ENCODE results near the gene TMEM132E.

Gene TMEM132E

DNA sequence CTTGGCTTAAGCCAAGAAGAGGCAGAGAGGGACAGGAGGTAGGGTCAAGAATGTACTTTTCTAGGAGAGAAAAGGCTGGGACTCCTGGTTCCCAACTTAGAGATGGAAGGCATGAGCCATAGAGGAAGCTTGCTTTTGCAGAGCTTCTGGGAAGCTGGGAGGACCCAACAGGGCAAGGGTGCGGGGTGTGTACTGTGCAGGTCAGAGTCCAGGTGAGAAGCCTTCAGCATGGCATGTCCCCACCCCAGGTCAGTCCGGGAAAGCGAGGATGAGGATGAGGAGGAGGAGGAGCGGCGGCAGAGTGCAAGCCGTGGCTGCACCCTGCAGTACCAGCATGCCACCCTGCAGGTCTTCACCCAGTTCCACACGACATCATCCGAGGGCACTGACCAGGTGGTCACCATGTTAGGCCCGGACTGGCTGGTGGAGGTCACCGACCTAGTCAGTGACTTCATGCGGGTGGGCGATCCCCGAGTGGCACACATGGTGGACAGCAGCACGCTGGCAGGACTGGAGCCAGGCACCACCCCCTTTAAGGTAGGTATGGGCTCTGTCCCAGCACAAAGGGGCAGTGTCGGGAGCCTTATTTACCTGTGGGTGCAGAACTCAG is 55.3 kb downstream of the TMEM132E start:
- no peak for DNase-seq (ENCODE audit: low spot score)

DNA sequence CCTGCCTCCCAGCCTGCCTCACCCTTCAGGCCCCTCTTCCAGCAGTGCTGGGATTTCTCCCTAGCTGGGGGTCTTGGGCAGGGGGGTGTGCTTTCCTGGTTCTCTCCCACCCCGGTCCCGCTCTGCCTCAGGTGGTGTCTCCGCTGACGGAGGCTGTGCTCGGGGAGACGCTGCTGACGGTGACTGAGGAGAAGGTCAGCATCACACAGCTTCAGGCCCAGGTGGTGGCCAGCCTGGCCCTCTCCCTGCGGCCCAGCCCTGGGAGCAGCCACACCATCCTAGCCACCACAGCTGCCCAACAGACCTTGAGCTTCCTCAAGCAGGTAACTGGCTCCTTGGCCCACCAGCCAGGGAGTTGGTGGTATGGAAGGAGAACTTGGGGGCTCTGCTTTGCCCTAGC is 56.5 kb downstream of the TMEM132E start:
- DNase-seq (ENCODE audit: low spot score): no peak

DNA sequence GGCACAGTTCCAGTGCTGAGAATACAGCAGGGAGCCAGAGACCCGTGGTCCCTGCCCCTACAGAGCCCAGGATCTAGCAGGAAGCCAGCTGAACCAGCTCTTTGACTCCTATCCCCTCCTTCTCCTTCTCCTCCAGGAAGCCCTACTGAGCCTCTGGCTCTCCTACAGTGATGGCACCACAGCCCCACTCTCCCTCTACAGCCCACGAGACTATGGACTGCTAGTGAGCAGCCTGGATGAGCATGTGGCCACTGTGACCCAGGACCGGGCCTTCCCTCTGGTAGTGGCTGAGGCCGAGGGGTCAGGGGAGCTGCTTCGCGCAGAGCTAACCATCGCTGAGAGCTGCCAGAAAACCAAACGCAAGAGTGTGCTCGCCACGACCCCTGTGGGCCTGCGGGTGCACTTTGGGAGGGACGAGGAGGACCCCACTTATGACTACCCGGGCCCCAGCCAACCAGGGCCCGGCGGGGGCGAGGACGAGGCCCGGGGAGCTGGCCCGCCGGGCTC is 57.7 kb downstream of the TMEM132E start:
- no peak for DNase-seq (ENCODE audit: low spot score)

DNA sequence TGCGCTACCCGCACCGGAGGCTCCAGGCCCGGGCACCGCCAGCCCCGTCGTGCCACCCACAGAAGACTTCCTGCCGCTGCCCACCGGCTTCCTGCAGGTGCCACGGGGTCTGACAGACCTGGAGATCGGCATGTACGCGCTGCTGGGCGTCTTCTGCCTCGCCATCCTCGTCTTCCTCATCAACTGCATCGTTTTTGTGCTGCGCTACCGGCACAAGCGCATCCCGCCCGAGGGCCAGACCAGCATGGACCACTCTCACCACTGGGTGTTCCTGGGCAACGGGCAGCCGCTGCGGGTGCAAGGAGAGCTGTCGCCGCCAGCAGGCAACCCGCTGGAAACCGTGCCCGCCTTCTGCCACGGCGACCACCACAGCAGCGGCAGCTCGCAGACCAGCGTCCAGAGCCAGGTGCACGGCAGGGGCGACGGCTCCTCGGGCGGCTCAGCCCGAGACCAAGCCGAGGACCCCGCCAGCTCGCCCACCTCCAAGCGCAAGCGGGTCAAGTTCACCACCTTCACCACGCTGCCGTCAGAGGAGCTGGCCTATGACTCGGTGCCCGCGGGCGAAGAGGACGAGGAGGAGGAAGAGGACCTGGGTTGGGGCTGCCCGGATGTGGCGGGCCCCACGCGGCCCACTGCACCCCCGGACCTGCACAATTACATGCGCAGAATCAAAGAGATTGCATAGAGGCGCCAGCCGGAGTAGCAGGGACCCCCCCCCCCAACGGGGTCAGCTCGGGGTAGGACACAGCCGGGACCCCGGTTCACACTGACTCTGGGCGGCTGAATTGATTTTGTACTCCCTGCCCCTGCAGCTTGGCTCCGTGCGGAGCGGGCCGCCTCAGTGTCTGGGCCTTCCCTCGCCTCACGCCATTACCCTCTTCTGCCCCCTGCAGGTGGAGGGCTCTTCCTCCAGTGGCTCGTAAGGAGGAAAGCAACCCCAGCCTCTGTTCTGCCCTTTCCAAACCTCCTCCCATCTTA is 58.5 kb downstream of the TMEM132E start:
- peak; percentile 57 for DNase-seq (ENCODE audit: low spot score)

DNA sequence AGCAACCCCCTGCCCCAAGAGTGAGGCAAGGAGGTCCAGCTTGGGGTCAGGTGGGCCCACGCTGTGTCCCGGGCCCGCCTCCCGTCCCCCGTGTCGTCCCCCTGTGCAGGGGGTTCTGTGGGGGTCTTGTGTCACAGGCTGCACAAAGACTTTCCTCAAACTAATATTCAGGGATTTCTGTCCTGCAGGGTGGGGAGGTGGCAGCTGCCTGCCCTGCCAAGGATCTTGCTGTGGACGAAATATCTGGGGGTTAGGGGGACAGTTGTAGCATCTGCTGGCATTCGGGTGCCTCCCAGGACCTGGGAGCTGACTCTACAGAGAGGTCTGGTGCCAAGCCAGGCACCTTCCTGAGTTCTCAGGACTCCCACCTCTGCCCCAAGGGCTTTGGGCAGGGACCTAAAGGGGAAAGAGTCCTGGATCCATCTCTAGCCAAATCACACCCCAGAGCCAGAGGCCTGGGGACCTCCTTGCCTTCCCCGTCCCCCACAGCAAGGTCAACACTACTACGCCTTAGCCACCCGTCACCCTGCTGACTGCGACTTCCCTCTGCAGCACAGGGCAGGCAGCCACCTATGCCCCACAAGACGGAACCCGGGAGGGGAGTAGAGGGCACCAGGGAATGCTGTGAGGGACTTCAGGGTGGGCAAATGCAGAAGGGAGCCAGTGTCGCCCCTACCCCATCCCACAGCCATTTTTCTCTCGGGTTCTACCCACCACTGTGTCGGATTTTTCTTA is 59.3 kb downstream of the TMEM132E start:
- DNase-seq (ENCODE audit: low spot score): no peak

DNA sequence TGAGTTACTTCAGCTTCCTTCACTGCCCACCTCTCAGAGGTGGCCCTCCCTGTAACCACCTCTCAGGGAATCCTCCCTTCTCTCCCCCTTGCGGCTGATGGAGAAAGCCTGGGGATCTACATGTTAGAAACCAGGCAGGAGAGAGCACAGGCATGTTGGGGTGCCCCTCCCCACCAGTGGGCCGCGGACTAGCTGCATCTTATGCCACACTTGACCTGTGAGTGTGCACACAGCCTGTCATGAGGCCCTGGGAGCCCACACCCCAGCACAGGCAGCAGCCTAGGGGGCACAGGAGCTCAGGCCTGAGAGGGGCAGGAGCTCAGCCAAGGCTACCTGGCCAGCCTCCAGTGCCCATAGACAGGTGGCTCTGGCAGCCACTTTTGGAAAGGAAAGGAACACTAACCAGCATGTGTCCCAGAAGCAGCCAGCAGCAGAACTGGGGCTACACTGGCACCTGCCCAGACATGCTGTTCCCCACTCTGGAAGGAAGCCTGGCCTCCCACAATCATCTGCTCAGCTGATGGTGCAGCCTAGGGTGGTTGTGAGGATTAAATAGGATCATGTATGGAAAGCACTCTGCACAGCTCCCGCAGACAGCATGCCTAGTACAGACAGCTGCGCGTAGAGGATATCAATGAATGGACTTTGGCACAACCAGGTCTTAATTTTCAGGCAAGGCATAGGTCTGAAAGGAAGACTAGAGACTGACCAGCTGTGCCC is 60.5 kb downstream of the TMEM132E start:
- no peak for DNase-seq (ENCODE audit: low spot score)

DNA sequence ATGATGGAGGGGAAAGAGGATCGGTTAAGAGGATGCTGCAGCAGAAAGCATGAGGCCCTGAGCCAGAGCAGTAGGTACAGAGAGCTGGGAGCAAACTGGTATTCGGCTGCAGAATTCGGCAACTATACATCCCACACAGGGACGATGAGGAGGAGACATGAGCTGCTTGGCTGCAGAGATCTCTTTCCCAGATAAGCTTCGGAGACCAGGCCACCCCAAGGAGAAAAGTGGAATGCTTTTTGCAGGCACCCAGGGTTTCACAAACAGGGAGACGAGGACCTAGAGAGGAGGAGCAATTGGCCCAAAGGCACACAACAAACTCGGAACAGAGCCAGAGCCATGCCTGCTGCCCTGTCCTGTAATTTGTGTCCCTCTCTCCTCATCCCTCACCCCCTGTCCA is 62.0 kb downstream of the TMEM132E start:
- DNase-seq (ENCODE audit: low spot score): no peak

DNA sequence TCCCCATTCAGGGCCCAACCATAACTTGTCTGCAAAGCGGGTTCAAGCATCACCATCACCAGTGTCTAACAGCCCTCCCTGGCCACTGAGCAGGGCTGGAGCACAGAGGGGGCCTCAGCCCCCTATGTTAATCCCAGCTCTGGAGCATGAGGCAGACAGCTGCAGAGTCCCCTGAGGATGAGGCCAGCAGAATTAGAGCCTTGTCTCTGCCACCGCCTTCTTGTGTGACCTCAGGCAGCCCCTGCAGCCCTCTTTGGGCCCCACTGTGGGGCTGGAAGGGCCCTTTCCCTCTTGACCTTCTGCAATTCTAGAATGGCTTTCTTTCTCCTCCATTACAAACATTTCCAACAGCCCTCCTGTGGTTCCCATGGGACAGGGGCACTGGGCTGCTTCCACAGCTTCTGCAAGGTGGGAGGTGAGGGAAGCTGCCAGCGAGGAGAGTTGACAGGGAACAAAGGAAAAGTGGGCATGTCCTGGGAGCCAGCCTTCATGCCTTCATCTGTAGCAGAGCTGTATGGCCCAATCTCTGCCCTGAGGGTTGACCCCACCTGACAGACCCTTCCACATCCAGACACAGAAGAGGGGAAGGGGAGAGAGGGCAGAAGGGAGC is 65.7 kb downstream of the TMEM132E start:
- DNase-seq (ENCODE audit: low spot score): no peak

DNA sequence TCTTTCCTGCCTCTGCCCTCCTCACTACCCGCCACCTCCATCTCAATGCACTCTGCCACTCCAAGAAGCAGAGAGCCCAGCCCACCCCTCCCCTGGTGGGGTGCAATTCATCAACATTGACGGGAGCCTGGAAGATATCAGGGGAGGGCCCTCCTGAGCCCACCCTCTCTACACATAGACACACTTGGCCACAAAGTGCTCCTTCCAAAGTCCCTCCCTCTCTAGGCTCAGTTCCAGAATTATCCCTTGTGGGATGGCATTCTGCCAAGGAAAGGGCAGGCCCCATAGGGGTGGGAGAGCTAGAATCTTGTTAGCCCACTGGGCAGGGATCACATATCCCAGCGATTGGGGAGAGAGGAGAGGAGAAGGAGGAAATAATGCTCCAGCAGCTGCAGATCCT is 66.2 kb downstream of the TMEM132E start:
- no peak for DNase-seq (ENCODE audit: low spot score)

DNA sequence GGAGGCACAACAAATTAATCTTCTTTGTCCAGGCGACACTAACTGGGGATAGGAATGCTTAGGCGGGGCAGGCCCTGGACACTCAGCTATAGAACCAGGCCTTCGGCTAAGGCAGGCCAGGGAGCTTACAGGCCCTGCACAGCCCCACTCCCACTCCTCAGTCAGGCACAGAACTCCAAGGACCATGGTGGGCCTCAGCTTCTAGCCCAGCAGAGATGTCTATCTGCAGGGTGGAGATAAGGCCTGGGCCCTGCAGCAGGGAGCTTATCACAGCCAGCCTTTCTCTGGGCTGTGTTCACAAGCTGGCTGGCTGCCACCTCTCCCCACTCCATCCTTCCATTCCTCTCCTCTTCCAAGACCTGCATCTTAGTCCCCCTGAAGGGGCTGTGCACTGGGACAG is 68.1 kb downstream of the TMEM132E start:
- no peak for DNase-seq (ENCODE audit: low spot score)

DNA sequence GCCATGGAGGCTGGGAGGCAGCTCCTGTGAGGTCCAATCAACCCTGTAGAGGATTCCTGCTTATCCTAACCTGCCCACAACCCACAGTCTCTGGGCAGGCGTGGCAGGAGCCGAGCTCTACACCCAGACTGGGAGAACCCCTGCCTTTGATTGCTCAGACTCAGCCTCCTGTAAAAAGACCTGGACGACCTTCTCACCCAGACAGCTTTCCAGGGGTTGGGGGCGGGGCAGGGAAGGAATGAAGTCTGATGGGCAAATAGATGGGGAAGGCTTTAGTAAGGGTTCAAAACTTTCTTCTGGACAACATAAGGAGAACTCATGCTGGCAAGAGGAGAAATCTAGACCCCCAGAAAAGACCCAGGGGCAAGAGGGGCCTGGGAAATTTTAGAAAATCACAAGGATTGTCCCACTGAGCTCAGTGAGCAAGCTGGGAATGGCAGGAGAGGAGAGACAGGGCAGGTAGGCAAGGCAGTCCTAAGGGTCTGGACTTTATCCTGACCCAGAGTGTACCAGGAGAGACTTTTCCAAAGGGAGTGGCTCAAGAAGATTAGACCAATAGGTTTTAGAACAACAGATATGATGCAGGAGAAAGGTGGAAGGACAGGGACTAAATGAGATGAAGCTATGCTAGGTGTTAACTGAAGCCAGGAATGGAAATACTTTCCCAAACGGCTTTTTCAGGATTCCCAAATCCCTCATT is 70.8 kb downstream of the TMEM132E start:
- no peak for DNase-seq (ENCODE audit: low spot score)

DNA sequence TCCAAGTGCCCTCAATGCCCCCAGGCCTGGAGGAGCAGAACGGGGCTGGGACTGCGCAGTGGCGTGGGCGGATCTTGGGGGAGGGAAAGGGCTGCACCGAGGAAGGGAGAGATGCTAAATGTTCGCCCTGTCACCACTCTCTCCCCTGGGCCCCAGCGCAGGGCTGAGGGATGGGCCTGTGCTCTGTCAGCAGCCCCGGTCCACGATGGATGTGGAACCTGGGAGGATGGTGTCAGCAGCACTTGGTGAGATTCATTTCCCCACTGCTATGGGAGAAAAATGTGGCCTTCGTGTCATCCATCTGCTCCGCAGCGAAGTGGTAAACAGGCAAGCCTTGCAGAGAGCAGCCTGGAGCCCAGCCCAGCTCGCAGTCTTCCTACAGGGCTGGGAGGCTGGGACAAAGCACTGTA is 72.0 kb downstream of the TMEM132E start:
- DNase-seq (ENCODE audit: low spot score): no peak

DNA sequence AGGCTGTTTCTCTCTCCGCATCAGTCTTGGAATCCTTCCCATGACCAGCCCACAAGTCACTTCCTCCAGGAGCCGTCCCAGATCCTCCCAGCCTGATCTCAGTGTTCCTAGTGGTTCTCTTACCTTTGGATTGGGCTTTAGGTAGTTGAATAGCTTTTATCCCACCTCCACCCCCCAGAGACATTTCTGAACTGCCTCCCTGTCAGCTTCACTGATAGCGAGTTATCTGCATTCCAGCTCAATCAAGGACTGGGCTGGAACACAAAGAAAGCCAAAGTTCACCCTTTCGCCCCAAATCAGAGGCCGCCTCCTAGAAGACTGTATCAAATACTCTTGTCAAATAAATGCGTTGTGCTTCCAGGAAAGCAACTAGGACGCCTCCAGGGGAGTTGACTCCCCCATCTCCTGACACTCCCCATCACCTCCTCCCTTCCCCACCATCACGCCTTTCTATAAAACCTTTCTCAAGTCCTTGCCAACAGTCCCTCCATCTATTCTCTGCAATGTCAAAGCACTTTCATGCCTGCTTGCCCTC is 72.7 kb downstream of the TMEM132E start:
- DNase-seq (ENCODE audit: low spot score): no peak

DNA sequence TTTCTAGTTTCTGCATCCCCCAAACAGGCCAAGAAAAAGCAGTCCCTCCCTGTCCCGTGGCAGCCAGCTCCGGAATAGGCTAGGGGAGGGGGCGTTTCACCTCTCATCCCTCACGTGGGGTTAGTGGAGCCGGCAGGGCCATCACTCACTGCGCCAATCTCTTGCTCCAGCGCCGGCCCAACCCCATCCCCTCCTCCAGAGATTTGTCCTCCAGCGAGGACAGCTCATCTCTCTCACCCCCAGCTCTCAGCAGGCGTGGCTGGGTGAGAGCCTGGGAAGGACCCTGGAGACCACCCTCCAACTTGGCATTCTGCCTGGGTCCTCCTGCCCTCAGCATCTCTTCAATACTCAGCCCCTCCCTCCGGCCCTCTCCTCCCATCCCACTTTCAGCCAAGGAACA is 74.1 kb downstream of the TMEM132E start:
- no peak for DNase-seq (ENCODE audit: low spot score)

DNA sequence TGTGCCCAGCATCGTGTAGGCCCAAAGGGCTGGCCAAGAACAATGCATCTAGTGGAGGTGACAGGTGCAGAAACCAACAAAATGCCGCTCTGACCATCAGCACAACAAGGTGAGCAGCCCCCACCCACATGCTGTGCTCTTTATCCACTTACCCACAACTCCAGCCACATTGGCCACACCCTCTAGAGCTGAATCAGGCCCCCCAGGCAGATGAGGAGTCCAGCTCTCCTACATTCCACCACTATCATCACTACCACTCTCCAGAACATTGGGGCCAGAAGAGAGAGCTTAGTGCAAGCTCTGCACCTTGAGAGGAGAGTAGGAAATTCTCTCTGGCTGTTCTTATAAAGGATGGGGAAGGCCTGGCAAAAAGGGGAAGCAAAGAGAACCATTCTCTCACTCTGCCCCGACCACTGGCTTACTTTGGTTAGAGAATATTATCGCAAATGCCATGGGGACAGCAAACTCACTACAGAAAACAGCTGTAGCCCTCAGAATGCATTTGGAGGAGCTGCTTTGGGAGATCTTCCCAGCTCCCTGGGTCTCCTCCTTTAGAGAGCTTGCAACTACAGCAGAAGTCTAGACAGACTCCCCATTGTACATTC is 75.0 kb downstream of the TMEM132E start:
- DNase-seq (ENCODE audit: low spot score): no peak

DNA sequence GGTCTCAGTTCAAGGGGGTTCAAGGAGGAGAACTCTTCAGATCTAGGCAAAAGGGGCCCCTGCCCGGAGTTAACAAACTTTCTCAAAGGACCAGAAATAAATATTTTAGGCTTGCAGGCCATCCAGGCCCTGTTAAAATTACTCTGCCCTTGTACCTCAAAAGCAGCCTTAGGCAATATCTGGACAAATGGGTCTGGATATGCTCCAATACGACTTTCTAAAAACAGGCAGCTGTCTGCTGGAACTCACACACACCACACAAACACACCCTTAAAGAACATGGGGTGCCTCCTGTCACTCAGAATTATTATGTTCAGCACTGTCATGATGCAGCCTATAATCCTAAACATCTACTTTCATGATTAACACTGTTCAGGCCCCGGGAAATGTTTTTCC is 75.5 kb downstream of the TMEM132E start:
- DNase-seq (ENCODE audit: low spot score): no peak

DNA sequence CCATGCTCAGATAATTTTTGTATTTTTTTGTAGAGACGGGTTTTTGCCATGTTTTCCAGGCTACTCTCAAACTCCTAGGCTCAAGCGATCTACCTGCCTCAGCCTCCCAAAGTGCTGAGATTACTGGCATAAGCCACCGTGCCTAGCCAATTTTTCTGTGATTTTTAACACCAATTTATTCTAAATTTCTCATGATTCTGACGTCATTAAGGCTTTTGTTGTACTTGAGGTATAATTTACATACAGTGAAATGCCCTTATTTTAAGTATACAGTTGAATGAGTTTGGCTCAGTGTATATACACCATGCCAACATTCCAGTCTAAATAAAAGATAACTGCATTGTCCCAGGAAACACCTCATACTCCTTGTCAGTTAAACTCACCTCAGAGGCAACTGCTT is 77.4 kb downstream of the TMEM132E start:
- DNase-seq (ENCODE audit: low spot score): no peak

DNA sequence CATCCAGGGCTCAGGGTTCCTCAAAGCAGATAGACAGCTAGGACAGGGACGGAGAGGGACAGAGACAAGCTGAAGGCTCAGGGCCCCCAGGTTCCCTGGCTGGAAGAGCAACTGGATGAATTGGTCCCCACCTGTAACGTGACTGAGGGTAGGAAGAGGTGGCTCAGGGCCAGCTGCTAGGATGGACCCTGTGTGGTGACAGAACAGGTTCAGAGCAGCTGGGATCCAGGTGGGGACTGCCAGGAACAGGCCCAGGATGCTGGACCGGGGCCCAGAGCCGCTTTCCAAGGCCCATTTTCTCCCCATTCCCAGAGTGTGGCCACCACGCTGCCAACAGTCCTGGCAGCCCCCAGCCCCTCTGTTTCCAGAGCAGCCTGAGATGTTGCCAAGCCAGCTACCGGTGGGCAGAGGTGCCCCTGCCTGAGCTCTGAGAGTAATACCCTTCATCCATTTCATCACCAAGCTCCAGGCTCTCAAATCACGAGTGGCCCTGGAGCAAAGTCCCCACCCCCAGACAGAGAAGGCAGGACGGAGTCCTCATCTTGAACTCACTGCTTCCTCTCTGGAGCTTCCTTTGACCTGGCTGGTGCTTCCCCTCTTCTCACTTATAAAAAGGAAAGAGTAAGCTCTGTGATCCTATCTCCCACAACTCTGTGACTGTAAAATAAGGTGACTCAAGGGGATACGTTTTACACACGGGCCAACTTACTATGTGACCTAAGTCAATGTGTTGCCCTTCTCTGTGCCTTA is 79.6 kb downstream of the TMEM132E start:
- DNase-seq (ENCODE audit: low spot score): no peak

DNA sequence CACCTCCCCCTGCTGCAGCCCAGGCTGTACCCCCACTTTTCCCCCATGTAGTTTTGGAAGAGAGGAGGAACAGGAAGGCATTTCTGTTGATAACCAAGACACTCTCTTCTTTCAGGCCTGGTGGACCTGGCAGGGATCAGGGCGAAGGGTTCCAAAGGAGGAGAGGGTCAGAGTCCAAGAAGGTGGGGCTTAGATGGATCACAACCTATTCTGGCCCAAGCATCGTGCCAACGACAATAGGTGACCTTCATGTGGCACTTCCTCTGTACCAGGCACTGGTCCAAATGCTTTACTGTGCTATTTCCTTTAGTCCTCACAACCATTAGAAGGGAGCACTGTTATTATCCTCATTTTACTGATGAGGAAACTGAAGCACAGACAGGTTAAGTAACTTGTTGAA is 84.3 kb downstream of the TMEM132E start:
- no peak for DNase-seq (ENCODE audit: low spot score)
